Measurements from ENCODE around the gene C1QB. TPM values are rescaled to one million over a fixed set of nuclear protein-coding genes. Genes with fewer than 3 reads are reported as not detected.

Gene C1QB, protein sequence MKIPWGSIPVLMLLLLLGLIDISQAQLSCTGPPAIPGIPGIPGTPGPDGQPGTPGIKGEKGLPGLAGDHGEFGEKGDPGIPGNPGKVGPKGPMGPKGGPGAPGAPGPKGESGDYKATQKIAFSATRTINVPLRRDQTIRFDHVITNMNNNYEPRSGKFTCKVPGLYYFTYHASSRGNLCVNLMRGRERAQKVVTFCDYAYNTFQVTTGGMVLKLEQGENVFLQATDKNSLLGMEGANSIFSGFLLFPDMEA
- not detected for polyA plus RNA-seq (2013)

DNA sequence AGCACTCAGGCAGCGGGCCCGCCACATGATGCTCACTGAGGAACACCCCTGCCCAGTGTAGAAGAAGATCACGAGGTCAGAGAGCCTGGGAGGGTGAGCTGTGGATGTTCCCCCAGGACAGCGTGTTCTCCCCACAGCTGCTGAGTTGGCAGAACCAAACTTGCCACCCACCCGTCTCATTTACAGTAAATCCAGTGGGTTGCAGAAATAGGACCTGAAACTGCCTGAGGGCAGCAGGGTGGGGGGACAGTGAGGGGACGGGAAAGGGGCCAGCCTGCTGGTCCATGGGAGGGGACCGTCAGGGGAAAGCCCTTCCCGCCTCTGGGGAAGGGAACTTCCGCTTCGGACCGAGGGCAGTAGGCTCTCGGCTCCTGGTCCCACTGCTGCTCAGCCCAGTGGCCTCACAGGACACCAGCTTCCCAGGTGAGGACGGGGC lies at the start of gene C1QB:
Gene C1QB (plus strand): TSS at position 356 of the 436 bp plus-strand sequence. CDS start 6,227 bp downstream, outside the sequence.
- WGBS (ENCODE audit: insufficient coverage), result 87% methylated on average over 13 of the region's 13 CpGs
- no peaks in the 10 kb centered on the region for H3K9me3 ChIP-seq (ENCODE audit: control extremely low read depth in 1 of 5, control insufficient read depth in 4 of 5, insufficient read depth in 2 of 5, low read depth in 1 of 5, low read length in 4 of 5)
- no peaks in the 10 kb centered on the region for H3K4me1 ChIP-seq (ENCODE audit: control extremely low read depth in 1 of 4, control insufficient read depth in 4 of 4, insufficient read depth in 4 of 4, low read length in 3 of 4)
- H3K4me3 ChIP-seq (ENCODE audit: control insufficient read depth in 1 of 7, extremely low read depth in 1 of 7, insufficient read depth in 4 of 7, low read depth in 2 of 7, low read length in 6 of 7), result no peak within 1 kb of the TSS
- no peaks in the 10 kb centered on the region for H3K36me3 ChIP-seq (ENCODE audit: control insufficient read depth in 4 of 4, insufficient read depth in 4 of 4, low read length in 3 of 4)
- H3K27ac ChIP-seq (ENCODE audit: insufficient read depth in 1 of 2, low read depth in 1 of 2, low read length in 2 of 2, poor library complexity in 1 of 2, severe bottlenecking in 2 of 2), result no peak within 1 kb of the TSS
- H3K27me3 ChIP-seq (replicated peaks in 2 of 5; ENCODE audit: control insufficient read depth in 4 of 5, insufficient read depth in 5 of 5, low read length in 4 of 5), result peaks cover 0 to 29% (median 10%) of the 10 kb centered on the region in 5 experiments
- no peak for DNase-seq
- ChIA-PET POLR2A (interaction anchor here (1.0 kb wide), 1 partner anchor 10 kb away, joined by 3 read pairs; no protein-coding TSS in a partner anchor), CTCF (interaction anchor here (1.3 kb wide), 1 partner anchor 10 kb away, joined by 3 read pairs; no protein-coding TSS in a partner anchor)

GRCh38 chr1:22606161-22606560 lies 46.9 kb upstream of the C1QB start:
- Histone ChIP-seq H3K9me3 (ENCODE audit: control extremely low read depth in 1 of 5, control insufficient read depth in 4 of 5, insufficient read depth in 2 of 5, low read depth in 1 of 5, low read length in 4 of 5) (no peaks in the 10 kb centered on the region), H3K36me3 (ENCODE audit: control insufficient read depth in 4 of 4, insufficient read depth in 4 of 4, low read length in 3 of 4) (no peaks in the 10 kb centered on the region), H3K4me1 (ENCODE audit: control extremely low read depth in 1 of 4, control insufficient read depth in 4 of 4, insufficient read depth in 4 of 4, low read length in 3 of 4) (no peaks in the 10 kb centered on the region), H3K4me3 (ENCODE audit: control insufficient read depth in 1 of 7, extremely low read depth in 1 of 7, insufficient read depth in 4 of 7, low read depth in 2 of 7, low read length in 6 of 7) (no peak overlapping the region), H3K27ac (ENCODE audit: insufficient read depth in 1 of 2, low read depth in 1 of 2, low read length in 2 of 2, poor library complexity in 1 of 2, severe bottlenecking in 2 of 2) (no peak overlapping the region), H3K27me3 (replicated peaks in 2 of 5; ENCODE audit: control insufficient read depth in 4 of 5, insufficient read depth in 5 of 5, low read length in 4 of 5) (peaks cover 0 to 77% (median 2%) of the 10 kb centered on the region in 5 experiments)
- ChIA-PET CTCF (no interaction called here), POLR2A (no interaction called here)
- DNase-seq, result no peak
- WGBS (ENCODE audit: insufficient coverage), result 53% methylated on average over 3 of the region's 4 CpGs

DNA sequence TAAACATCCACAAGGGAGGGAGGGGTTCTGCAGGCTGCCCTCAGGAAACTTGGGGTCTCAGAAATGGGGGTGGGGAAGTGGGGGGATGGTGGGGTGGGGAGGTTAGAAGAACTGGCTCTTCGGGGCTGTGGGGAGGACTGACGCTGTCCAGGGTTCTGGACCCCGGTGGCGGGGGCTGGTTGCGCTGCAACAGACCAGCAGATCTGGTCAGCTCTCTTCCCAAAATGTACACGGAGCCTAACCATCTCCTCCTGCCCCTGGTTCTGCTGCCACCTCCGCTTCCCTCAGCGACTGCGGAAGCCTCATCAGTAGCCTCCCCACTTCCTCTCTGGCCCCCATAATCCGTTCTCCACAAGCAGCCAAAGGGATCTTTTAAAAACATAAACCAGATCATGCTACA lies 45.9 kb upstream of the C1QB start:
- POLR2A ChIA-PET, result no interaction called here
- WGBS (ENCODE audit: insufficient coverage), result 6% methylated on average over 10 of the region's 10 CpGs
- peaks cover 0 to 73% (median 2%) of the 10 kb centered on the region in 5 experiments for H3K27me3 ChIP-seq (replicated peaks in 2 of 5; ENCODE audit: control insufficient read depth in 4 of 5, insufficient read depth in 5 of 5, low read length in 4 of 5)

DNA sequence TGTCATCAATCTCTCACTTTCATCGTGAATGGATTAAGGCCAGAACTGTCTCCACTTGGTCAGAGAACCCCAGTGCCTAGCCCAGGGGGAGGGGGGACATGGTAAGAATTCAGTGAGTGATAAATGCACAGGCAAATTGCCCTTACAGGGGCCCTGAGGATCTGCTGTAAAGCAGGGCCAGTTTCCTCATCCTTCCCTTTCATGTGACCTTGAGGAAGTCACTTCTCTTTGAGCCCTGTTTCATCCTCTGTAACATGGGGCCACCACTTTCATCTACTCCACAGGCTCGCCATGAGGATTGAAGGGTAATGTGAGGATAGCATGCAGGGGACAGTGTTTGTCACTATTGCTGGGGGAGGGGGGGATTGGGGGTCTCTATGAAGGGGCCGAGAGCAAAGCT lies 44.7 kb upstream of the C1QB start:
- H3K27me3 ChIP-seq (replicated peaks in 2 of 5; ENCODE audit: control insufficient read depth in 4 of 5, insufficient read depth in 5 of 5, low read length in 4 of 5), result peaks cover 0 to 69% (median 3%) of the 10 kb centered on the region in 5 experiments
- CTCF ChIA-PET, result no interaction called here

More for the DNA sequence above, 45.9 kb upstream of the C1QB start:
- Histone ChIP-seq H3K36me3 (ENCODE audit: control insufficient read depth in 4 of 4, insufficient read depth in 4 of 4, low read length in 3 of 4) (no peaks in the 10 kb centered on the region), H3K9me3 (ENCODE audit: control extremely low read depth in 1 of 5, control insufficient read depth in 4 of 5, insufficient read depth in 2 of 5, low read depth in 1 of 5, low read length in 4 of 5) (no peaks in the 10 kb centered on the region), H3K27ac (ENCODE audit: insufficient read depth in 1 of 2, low read depth in 1 of 2, low read length in 2 of 2, poor library complexity in 1 of 2, severe bottlenecking in 2 of 2) (no peak overlapping the region), H3K4me3 (ENCODE audit: control insufficient read depth in 1 of 7, extremely low read depth in 1 of 7, insufficient read depth in 4 of 7, low read depth in 2 of 7, low read length in 6 of 7) (no peak overlapping the region), H3K4me1 (ENCODE audit: control extremely low read depth in 1 of 4, control insufficient read depth in 4 of 4, insufficient read depth in 4 of 4, low read length in 3 of 4) (no peaks in the 10 kb centered on the region)
- peak in 1 of 3 donors; percentile 3 for DNase-seq
- CTCF ChIA-PET, result no interaction called here

GRCh38 chr1:22609291-22609690 lies 43.7 kb upstream of the C1QB start:
- Histone ChIP-seq H3K27me3 (replicated peaks in 2 of 5; ENCODE audit: control insufficient read depth in 4 of 5, insufficient read depth in 5 of 5, low read length in 4 of 5) (peaks cover 0 to 67% (median 3%) of the 10 kb centered on the region in 5 experiments), H3K4me3 (ENCODE audit: control insufficient read depth in 1 of 7, extremely low read depth in 1 of 7, insufficient read depth in 4 of 7, low read depth in 2 of 7, low read length in 6 of 7) (no peak overlapping the region), H3K36me3 (ENCODE audit: control insufficient read depth in 4 of 4, insufficient read depth in 4 of 4, low read length in 3 of 4) (no peaks in the 10 kb centered on the region), H3K9me3 (ENCODE audit: control extremely low read depth in 1 of 5, control insufficient read depth in 4 of 5, insufficient read depth in 2 of 5, low read depth in 1 of 5, low read length in 4 of 5) (no peaks in the 10 kb centered on the region), H3K27ac (ENCODE audit: insufficient read depth in 1 of 2, low read depth in 1 of 2, low read length in 2 of 2, poor library complexity in 1 of 2, severe bottlenecking in 2 of 2) (no peak overlapping the region), H3K4me1 (ENCODE audit: control extremely low read depth in 1 of 4, control insufficient read depth in 4 of 4, insufficient read depth in 4 of 4, low read length in 3 of 4) (no peaks in the 10 kb centered on the region)
- ChIA-PET POLR2A (no interaction called here), CTCF (interaction anchor here (0.8 kb wide), 1 partner anchor 13 kb away, joined by 3 read pairs; no protein-coding TSS in a partner anchor)
- 8% methylated on average over 2 of the region's 6 CpGs for WGBS (ENCODE audit: insufficient coverage)
- no peak for DNase-seq

More for the DNA sequence above, 44.7 kb upstream of the C1QB start:
- H3K4me1 ChIP-seq (ENCODE audit: control extremely low read depth in 1 of 4, control insufficient read depth in 4 of 4, insufficient read depth in 4 of 4, low read length in 3 of 4), result no peaks in the 10 kb centered on the region
- DNase-seq, result no peak
- no CpG with 5 or more reads among the region's 3 CpGs for WGBS (ENCODE audit: insufficient coverage)
- H3K9me3 ChIP-seq (ENCODE audit: control extremely low read depth in 1 of 5, control insufficient read depth in 4 of 5, insufficient read depth in 2 of 5, low read depth in 1 of 5, low read length in 4 of 5), result no peaks in the 10 kb centered on the region
- no peaks in the 10 kb centered on the region for H3K36me3 ChIP-seq (ENCODE audit: control insufficient read depth in 4 of 4, insufficient read depth in 4 of 4, low read length in 3 of 4)
- H3K27ac ChIP-seq (ENCODE audit: insufficient read depth in 1 of 2, low read depth in 1 of 2, low read length in 2 of 2, poor library complexity in 1 of 2, severe bottlenecking in 2 of 2), result no peak overlapping the region
- H3K4me3 ChIP-seq (ENCODE audit: control insufficient read depth in 1 of 7, extremely low read depth in 1 of 7, insufficient read depth in 4 of 7, low read depth in 2 of 7, low read length in 6 of 7), result no peak overlapping the region
- POLR2A ChIA-PET, result interaction anchor here (0.6 kb wide), 1 partner anchor 24 kb away, joined by 3 read pairs; no protein-coding TSS in a partner anchor

DNA sequence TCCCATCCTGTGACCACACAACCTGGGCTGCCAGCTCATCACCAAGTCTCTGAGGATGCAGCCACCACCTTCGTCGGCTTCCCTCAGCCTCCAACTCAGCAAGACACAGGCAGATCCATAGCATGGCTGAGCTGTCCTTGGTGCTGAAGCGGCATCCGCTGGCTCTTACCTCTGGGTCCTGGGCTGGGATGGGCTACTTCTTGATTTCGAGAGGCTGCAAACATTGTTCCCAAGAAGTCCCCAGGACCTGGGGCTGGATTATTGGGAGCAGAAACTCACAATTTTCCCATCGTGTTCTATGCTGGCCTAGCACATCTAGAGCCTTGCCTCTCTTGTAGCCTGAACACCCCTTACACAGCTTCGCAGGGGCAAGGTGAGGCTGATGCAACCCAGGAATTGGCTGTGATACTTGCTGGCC lies 41.5 kb upstream of the C1QB start:
- no peaks in the 10 kb centered on the region for H3K36me3 ChIP-seq (ENCODE audit: control insufficient read depth in 4 of 4, insufficient read depth in 4 of 4, low read length in 3 of 4)
- 30% methylated on average over 6 of the region's 7 CpGs for WGBS (ENCODE audit: insufficient coverage)
- no peaks in the 10 kb centered on the region for H3K4me1 ChIP-seq (ENCODE audit: control extremely low read depth in 1 of 4, control insufficient read depth in 4 of 4, insufficient read depth in 4 of 4, low read length in 3 of 4)
- peak; percentile 48 to 77 (median 76) for DNase-seq
- H3K27me3 ChIP-seq (replicated peaks in 2 of 5; ENCODE audit: control insufficient read depth in 4 of 5, insufficient read depth in 5 of 5, low read length in 4 of 5), result peaks cover 0 to 66% (median 2%) of the 10 kb centered on the region in 5 experiments
- no peak overlapping the region for H3K27ac ChIP-seq (ENCODE audit: insufficient read depth in 1 of 2, low read depth in 1 of 2, low read length in 2 of 2, poor library complexity in 1 of 2, severe bottlenecking in 2 of 2)
- no peaks in the 10 kb centered on the region for H3K9me3 ChIP-seq (ENCODE audit: control extremely low read depth in 1 of 5, control insufficient read depth in 4 of 5, insufficient read depth in 2 of 5, low read depth in 1 of 5, low read length in 4 of 5)
- ChIA-PET POLR2A (interaction anchor here (0.7 kb wide), 1 partner anchor 31 kb away, joined by 3 read pairs; no protein-coding TSS in a partner anchor), CTCF (interaction anchor here (1.1 kb wide), 1 partner anchor 30 kb away, joined by 3 read pairs; no protein-coding TSS in a partner anchor)
- no peak overlapping the region for H3K4me3 ChIP-seq (ENCODE audit: control insufficient read depth in 1 of 7, extremely low read depth in 1 of 7, insufficient read depth in 4 of 7, low read depth in 2 of 7, low read length in 6 of 7)

Measured in common myeloid progenitor, CD34-positive (primary cell).